Retinal pigment epithelial cell (primary cell): ENCODE data around the gene ARMC8.

Experiments used
- DNase-seq: peaks from one replicate; pipeline ENCODE4 v3.0.0-alpha.2; 2010; ENCODE audit warnings: low read depth
- H3K4me3 ChIP-seq: 2 replicates; pipeline ENCODE4 v1.5.1; 2011; ENCODE audit warnings: mild to moderate bottlenecking, low read length, control low read depth, moderate library complexity
- TF ChIP-seq, protein P1 (sequence below): conservative IDR thresholded peaks from 2 replicates; pipeline ENCODE4 v1.5.1; 2011; ENCODE audit warnings: low read depth, low read length, control low read depth, inconsistent platforms

Gene ARMC8

DNA sequence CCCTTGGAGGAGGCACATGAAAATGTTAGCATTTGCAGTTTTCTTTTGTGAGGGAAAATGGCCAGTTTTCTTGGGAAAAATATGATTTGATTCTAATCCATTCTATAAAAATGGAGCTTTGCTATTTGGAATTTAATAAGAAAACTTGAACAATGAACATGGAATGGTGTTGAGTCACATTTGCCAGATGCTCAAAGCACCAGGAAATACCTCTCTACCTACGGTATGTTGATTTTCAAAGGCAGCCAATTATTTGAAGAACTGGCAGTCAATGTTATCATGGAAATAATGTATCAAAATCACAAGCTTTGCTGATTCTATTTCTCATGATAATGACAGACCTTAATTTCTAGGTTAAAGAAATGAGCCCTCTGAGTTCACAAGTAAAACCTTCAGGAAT, 127.7 kb downstream of the ARMC8 start:
- DNase-seq = no peak
- TF ChIP-seq, protein P1, sequence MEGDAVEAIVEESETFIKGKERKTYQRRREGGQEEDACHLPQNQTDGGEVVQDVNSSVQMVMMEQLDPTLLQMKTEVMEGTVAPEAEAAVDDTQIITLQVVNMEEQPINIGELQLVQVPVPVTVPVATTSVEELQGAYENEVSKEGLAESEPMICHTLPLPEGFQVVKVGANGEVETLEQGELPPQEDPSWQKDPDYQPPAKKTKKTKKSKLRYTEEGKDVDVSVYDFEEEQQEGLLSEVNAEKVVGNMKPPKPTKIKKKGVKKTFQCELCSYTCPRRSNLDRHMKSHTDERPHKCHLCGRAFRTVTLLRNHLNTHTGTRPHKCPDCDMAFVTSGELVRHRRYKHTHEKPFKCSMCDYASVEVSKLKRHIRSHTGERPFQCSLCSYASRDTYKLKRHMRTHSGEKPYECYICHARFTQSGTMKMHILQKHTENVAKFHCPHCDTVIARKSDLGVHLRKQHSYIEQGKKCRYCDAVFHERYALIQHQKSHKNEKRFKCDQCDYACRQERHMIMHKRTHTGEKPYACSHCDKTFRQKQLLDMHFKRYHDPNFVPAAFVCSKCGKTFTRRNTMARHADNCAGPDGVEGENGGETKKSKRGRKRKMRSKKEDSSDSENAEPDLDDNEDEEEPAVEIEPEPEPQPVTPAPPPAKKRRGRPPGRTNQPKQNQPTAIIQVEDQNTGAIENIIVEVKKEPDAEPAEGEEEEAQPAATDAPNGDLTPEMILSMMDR = no peak
- H3K4me3 ChIP-seq = no peak overlapping the region

DNA sequence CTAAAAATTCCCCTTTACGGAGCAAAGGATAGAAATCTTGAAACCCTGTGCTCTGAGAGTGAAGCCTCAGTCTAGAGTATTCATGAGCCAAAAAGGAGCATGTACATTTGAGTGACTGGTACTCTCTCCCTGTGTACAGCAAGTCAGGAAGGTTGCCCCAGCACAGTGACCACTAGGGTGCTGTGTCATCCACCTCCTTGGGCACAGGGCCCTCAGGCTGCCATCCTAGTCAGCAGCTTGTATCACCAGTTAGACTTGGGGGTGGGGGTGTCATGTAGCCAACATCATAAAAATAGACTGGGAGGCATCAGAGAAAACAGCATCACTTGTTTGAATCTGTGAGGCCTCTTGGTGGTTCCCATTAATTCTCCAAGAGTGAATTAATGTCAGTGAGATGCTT, 130.6 kb downstream of the ARMC8 start:
- TF ChIP-seq, protein P1 = no peak
- DNase-seq = no peak

DNA sequence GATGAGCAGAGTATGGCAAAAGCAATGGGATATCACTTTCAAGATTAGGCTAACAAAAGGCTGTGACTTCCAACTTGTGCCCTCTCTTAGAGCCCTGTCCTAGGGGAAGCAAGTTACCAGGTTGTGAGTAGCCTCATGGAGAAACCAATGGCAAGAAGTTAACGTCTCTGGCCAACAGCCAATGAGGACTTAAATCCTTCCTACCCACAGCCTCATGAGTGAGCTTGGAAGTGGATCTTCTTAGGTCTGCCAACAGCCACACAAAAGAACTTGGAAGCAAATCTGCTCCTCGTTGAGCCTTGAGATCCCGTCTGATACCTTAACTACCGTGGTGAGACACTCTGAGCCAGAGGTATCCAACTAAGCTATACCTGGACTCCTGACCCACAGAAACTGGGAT, 136.9 kb downstream of the ARMC8 start:
- no peak for DNase-seq

More for the DNA sequence above, 130.6 kb downstream of the ARMC8 start:
- no peak overlapping the region for H3K4me3 ChIP-seq

DNA sequence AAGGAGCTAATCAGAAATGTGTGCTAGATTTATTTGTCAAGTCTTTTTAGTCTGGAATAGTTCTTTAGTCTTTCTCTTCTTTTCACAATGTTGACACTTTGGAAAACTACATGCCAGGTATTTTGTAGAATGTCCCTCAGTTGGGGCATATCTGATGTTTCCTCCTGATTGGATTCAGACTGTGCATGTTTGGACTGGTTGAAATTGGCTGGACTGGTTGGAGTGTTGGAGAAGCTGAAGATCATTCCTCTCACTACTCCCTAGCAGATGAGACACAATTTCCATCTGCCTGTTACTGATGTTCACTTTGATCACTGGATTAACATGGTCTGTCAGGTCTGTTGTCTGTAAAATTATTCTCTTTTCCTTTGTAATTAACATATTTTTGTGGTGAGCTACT, 138.9 kb downstream of the ARMC8 start:
- no peak overlapping the region for H3K4me3 ChIP-seq
- TF ChIP-seq, protein P1 = no peak

More for the DNA sequence above, 136.9 kb downstream of the ARMC8 start:
- no peak overlapping the region for H3K4me3 ChIP-seq
- TF ChIP-seq, protein P1 = no peak

DNA sequence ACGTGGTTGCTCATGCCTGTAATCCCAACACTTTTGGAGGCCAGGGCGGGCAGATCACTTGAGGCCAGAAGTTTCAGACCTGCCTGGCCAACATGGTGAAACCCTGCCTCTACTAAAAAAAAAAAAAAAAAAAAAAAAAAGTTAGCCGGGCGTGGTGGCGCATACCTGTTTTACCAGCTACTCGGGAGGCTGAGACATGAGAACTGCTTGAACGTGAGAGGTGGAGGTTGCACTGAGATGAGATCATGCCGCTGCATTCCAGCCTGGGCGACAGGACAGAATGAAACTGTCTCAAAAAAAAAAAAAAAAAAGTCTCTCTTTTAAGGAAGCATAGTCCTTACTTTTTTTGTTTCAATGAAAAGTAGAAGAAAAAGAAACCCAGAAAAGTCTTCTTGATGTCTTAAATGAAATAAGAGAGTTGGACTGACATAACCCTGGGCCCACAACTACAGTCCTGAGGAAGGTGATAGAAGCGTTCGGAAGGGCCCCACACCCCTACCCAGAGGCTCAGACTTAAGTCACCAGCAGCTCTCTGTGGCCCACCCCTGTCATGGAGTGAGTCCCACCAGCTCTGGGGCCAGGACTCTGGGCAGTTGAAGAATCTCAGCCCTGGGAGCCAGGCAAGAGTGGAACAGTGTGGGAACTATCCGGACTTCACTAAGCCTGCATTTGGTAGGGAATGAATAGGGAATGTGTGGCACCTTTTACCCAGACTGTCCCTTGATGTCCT, 139.9 kb downstream of the ARMC8 start:
- TF ChIP-seq, protein P1 = no peak
- no peak overlapping the region for H3K4me3 ChIP-seq
- DNase-seq = no peak

More for the DNA sequence above, 138.9 kb downstream of the ARMC8 start:
- DNase-seq = no peak

DNA sequence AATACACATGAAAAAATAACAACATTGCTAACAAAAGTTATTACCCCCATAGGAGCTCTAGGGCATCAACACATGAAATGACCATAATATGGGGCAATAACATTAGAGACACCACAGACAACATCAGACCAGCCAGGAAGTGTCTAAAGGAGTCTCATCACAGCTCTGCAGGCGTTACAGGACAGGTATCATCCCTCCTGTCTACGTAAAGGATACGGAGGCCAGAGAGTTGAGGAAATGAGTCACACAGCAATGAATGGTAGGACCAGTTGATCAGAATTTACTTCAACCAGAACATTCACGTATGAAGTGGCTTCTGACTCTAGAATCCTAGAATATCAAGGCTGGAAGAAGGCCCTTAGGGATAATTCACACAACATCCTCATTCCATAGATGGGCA, 140.7 kb downstream of the ARMC8 start:
- DNase-seq = no peak
- TF ChIP-seq, protein P1 = no peak
- no peak overlapping the region for H3K4me3 ChIP-seq

DNA sequence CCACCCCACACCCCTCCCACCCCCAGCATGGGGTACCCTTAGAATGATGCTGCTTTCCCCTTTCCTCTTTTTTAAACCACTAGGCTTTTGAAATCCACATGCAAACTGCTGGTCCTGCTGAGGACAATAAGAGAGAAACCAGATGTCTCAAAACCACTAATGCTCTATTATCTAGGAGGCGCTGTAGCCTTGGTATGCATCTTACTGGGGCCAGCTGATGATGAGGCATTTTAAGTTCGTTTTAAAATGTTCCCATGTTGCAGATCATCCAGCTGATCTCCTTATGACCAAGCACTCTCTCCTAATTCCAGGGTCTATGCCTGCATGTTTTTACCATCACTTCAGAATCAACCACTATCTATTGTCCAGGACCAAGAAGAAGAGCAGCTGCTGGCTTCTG, 141.2 kb downstream of the ARMC8 start:
- H3K4me3 ChIP-seq = no peak overlapping the region

More for the DNA sequence above, 141.2 kb downstream of the ARMC8 start:
- DNase-seq = no peak
- TF ChIP-seq, protein P1 = peak; percentile 22
